Tibial nerve (tissue), 3 donors: ENCODE results near the gene ANGEL2.

ENCODE experiments used
- POLR2A ChIP-seq, 2 donors: fragments of 450-650 bp; IDR thresholded peaks; one replicate each; pipeline ENCODE4 v1.6.1; 2017; ENCODE audit warnings: antibody characterized with exemption in 2 of 2, mild to moderate bottlenecking in 2 of 2, moderate library complexity in 2 of 2
- TF ChIP-seq, protein P1 (sequence below), 5 experiments: fragments of 200-600 bp in 3 of 5; fragments of 450-650 bp in 2 of 5; sonication (generic) in 3 of 5; IDR thresholded peaks; one replicate each; pipeline ENCODE4 v1.5.1; 2016 to 2019; ENCODE audit warnings: antibody characterized with exemption in 5 of 5, mild to moderate bottlenecking in 3 of 5, moderate library complexity in 2 of 5

DNA sequence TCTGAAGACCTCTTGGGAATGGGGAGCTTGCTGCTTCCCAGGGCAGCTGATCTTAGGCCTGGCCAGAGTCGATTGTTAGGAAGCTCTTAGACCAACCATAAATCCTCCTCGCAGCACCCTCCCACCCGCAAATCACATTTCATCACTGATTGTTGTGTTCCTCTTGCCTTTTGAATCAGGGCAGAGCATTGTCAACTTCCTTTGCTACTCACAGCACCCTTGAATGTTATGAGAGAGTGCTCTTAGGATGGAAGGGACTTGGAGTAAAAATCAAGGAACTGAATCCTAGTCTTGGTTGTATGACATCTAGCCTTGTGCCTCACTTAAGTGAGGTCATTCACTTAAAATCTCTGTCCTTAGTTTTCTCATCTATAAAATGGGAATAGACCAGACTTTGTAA lies 62.3 kb downstream of the ANGEL2 start:
- no peak for TF ChIP-seq POLR2A (IDR thresholded peaks at IDR 0.05)
- TF ChIP-seq, protein P1, sequence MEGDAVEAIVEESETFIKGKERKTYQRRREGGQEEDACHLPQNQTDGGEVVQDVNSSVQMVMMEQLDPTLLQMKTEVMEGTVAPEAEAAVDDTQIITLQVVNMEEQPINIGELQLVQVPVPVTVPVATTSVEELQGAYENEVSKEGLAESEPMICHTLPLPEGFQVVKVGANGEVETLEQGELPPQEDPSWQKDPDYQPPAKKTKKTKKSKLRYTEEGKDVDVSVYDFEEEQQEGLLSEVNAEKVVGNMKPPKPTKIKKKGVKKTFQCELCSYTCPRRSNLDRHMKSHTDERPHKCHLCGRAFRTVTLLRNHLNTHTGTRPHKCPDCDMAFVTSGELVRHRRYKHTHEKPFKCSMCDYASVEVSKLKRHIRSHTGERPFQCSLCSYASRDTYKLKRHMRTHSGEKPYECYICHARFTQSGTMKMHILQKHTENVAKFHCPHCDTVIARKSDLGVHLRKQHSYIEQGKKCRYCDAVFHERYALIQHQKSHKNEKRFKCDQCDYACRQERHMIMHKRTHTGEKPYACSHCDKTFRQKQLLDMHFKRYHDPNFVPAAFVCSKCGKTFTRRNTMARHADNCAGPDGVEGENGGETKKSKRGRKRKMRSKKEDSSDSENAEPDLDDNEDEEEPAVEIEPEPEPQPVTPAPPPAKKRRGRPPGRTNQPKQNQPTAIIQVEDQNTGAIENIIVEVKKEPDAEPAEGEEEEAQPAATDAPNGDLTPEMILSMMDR (IDR thresholded peaks at IDR 0.05), result no peak
